NCI-H446 (cell line): ENCODE results near the gene SLC25A26.
"Not testable (repeated sequence)": the region's sequence is repeated elsewhere in the genome, so short reads cannot be mapped to it uniquely, and the experiment has no call there.

Experiments used
- DNase-seq, 2 experiments: peaks; one replicate each; lab custom pipeline; 2025; lab: John Stamatoyannopoulos, UW

SLC25A26 gene

DNA sequence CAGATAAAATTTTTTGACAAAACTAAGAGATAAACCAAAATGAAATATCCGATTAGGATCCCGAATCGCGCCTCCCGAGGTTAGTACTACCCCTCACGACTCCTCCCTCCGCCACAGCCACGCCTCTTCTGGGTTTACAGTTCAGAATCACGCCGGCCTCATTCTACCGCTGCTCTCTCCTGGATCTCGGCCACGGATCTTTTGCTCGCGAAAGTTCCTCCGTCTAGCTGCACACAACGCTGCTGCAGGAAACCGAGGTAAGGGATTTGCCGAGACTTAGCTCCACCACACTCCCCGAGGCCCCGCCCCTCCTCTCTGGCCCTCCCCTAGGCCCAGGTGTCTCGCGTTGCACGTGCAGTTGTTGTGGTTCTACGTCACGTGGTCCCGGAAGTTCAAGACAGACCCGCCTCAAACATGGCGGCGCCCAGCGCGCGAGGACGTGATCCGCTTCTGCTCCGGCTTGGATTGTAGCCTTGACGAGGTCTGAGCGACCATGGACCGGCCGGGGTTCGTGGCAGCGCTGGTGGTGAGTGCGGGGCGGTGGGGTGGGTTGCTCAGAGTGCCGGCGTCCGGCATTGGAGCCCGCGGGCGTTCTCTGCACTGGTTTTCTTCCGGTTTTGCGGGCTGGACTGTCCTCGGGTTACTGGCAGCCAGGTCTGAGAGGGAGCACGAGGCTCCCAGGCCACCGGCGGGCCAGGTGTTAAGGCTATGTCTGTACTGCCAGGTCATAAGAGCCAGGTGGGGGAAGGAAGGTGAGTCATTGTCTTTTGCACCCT lies at the start of gene SLC25A26:
TSS of gene SLC25A26 (plus strand) at position 400 of the 776 bp plus-strand sequence. CDS start at position 494, 94 bp downstream.
- peak; percentile 44 to 76 for DNase-seq

DNA sequence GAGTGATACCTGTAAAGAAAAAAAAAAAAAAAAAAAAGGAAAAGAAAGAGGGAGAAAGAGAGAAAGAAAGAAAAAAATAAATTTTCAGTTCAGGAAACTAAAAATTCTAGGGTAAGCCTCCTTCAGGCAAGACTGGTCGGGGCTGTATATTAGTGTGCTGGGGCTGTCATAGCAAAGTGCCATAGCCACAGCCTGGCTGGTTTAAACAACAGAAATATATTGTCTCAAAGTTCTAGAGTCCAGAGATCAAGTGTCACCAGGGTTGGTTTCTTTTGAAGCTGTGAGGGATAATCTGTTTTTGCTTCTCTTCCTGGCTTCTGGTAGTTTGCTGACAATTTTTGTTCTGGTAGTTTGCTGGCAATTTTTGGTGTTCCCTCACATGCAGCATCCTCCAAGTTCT lies 48.4 kb upstream of the SLC25A26 start:
- DNase-seq = no peak

DNA sequence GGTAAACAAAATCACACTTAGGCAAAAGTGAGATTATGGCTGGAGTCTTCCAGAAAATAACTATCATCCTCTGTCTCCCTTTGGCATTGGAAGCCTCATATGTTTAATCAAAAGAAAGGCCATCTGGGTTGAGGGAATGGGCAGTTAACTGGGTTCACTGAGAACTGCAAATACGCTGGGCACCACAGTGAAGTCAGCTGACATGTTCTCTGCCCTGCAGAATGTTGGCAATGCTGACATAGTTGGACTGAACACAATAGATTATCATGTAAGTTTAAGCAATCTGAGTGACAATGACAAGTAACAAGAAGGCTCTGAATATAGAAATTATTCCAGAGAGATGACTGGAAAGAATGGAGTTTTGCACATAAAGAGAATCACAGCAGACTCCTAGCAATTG lies 43.8 kb upstream of the SLC25A26 start:
- DNase-seq = no peak

DNA sequence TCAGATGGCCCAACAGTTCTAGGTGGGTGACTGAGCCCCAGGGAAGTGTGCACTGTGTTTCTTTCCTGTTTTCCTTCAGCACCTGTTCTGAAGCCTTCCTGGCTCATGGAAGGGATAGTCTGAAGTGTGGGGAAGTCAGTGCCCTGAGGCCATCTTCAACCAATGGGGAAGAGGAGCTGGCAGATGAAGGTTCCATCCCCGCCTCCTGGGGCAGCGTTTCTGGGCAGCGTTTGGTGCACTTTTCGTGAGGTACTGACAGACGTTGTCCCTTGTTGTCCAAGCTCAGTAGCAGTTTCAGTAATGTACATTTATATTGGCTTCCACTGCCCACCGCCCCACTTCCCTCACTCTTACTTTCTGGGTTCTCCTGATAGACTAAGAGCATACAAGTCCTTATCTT lies 42.6 kb upstream of the SLC25A26 start:
- DNase-seq = no peak

- DNase-seq = no peak
Observed at GRCh38 chr3:66179793-66180192, 41.0 kb upstream of the SLC25A26 start.

DNA sequence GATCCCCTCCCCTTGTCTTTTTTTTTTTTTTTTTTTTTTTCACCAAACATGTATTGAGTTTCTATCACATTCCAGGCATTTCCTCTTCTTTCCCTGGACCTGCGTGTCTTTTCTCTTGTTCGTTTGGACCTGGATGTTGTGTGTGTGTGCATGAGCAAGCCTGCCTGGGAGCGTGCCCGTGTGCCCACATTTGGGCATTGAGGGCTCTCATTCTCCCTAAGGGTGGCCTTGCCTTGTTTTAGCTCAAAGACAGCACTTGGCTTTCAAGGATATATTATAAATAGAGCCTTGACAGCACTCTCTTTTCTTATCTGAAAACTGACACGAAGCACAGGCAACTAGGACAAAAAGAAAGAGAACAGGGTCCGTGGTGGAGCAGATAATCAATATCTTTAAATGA lies 39.0 kb upstream of the SLC25A26 start:
- no peak for DNase-seq

GRCh38 chr3:66182246-66182645 lies 38.6 kb upstream of the SLC25A26 start:
- DNase-seq = no peak

GRCh38 chr3:66186545-66186944 lies 34.3 kb upstream of the SLC25A26 start:
- no peak for DNase-seq

GRCh38 chr3:66195347-66195783 lies 25.4 kb upstream of the SLC25A26 start:
- DNase-seq = peak in 1 of 2 experiments; percentile 65

- no peak for DNase-seq
Observed at GRCh38 chr3:66196633-66197032, 24.2 kb upstream of the SLC25A26 start.

GRCh38 chr3:66198437-66199088 lies 22.2 kb upstream of the SLC25A26 start:
- no peak for DNase-seq

DNA sequence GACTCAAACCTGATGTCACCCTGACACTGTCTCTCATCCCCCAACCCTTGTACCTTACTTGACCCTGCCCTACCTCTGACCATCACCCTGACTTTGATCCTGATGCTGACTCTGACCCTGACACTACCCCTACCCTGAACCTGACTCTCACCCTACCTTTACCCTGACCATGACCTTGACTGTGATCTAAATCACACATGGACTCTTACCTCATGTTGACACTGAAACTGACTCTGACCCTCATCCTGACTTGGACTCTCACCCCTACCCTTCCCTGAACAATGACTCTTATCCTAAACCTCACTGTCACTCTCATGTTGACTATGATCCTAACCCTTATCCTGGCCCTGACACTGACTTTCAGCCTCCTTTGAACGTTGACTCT lies 21.7 kb upstream of the SLC25A26 start:
- no peak for DNase-seq

DNA sequence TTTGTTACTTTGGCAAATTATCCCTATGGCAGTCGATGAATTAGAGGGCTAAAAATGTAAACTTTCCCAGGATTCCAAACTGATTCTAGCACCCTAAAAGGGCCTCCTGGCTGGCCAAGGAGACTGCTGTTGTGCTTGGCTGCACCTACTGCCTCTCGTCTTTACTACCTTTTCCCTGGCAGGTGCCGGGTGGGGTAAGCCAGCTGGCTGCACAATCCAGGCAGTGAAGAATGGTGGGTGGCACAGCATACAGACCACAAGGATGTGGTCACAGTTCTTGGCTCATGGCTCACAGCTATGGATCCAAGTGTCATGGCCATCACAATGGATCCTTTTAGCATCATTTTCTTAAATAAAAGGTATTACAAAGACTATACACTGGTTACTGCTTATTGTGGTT lies 20.7 kb upstream of the SLC25A26 start:
- DNase-seq = no peak

DNA sequence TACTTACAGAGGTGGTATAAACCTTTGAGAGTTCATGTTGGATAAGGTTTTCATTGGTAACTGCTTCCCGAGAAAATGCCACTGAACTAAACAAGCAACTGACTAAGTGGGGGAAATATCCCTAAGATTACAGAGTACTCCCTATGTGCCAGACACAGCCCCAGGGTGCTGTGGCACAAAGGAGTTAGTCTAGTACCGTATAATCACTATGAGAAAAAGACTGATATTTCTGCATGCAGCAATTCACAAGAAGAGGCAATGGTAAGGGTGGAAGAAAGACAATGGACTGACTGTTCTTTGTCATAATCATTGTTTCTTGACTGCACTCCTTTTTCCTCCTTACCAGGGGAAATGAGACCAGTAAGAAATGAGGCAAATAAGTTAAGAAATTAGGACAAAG lies 20.0 kb upstream of the SLC25A26 start:
- DNase-seq = no peak

GRCh38 chr3:66203275-66203674 lies 17.5 kb upstream of the SLC25A26 start:
- no peak for DNase-seq

DNA sequence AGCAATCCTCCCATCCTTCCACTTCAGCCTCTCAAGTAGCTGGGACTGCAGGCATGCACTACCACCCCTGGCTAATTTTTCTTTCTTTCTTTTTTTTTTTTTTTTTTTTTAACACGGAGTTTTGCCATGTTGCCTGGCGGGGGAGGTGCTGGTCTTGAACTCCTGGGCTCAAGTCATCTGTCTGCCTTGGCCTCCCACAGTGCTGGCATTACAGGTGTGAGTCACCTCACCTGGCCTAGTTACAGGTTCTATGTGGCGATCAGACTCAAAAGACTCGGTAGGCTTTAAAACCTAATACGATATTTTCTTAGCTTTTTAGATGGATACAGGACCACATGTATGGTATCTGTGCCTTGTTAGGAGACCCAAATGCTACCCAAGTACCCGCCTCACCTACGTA lies 14.0 kb upstream of the SLC25A26 start:
- no peak for DNase-seq

- DNase-seq = no peak
Observed at GRCh38 chr3:66208189-66208588, 12.6 kb upstream of the SLC25A26 start.

DNA sequence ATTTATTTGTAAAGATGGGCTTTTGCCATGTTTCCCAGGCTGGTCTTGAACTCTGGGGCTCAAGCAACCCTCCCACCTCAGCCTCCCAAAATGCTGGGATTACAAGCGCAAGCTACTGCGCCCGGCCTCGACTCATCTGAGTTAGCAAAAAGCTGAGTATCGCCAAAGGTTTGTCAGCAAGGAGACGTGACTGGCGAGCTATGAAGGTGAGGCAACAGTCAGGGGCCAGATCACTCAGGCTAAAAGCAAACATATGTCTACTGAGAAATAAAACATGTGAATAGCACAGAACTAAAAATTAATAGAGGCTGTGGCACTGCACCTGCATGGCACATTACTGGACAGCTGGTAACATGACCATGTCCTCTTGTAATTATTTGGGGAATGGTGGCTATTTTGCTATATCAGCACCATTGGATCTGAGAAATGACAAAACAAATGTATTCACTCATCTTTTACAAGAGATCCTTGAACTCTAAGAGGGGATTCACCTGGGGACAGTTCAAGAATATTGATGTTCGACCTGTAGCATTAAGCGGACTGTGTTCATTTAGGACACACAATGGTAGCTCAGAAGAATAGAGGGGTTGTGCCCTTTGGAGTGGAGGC lies 10.0 kb upstream of the SLC25A26 start:
- no peak for DNase-seq

DNA sequence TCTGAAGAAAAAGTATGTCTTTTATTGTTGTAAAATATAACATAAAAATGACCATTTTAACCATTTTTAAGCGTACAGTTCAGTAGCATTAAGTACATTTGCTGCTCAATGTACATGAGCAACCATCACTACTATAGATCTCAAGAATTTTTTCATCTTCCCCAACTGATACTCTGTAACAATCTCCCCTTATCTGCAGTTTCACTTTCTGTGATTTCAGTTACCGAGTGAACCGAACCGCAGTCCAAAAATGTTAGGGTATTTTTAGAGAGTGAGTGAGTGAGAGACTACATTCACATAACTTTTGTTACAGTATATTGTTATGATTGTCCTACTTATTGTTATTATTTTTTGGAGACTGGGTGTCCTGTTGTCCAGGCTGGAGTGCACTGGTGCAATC lies 9.0 kb upstream of the SLC25A26 start:
- DNase-seq = no peak

DNA sequence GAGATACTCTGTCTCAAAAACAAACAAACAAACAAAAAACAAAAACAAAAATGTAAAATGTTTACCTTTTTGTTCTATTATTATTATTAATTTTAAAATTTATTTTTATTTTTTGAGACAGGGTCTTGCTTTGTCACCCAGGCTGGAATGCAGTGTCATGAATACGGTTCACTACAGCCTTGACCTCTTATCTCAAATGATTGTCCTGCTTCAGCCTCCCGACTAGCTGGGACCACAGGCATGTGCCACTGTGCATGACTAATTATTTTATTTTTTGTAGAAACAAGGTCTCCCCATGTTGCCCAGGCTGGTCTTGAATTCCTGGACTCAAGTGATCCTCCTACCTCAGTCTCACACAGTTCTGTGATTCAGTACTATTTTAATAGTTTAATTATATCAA lies 5.7 kb upstream of the SLC25A26 start:
- no peak for DNase-seq

DNA sequence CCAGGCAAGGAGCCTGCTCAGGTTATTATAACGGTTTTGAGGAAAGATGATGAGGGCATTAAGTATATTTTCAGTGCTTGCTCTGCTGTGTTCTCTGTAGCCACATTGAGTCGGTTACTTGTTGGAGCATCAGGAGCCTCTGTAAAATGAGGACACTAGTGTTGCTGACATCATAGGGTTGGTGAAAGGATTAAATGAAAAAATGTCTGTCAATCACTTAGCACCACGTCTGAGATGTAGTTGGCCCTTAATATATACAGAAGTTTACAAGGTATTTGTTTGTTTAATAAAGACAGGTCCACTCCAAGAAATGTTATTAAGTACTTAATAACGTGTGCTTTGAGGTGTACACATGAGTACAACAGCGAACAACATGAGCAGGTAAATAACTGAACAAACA lies 735 bp upstream of the SLC25A26 start:
- no peak for DNase-seq

- DNase-seq = no peak
Observed at GRCh38 chr3:66224220-66224619, 3.4 kb downstream of the SLC25A26 start.

- DNase-seq = not testable (repeated sequence)
Observed at GRCh38 chr3:66226093-66226492, 5.3 kb downstream of the SLC25A26 start.
